GM18502 (cell line): ENCODE data around the gene RBM25.
"Not testable (repeated sequence)": the region's sequence is repeated elsewhere in the genome, so short reads cannot be mapped to it uniquely, and the experiment has no call there.

Experiments used
- ATAC-seq: cut with Tn5 transposase; IDR thresholded peaks from one replicate; pipeline ENCODE4 v1.9.1; 2021; ENCODE audit warnings: mild to moderate bottlenecking; ENCODE audit not compliant: unreplicated experiment, poor library complexity

RBM25 gene

DNA sequence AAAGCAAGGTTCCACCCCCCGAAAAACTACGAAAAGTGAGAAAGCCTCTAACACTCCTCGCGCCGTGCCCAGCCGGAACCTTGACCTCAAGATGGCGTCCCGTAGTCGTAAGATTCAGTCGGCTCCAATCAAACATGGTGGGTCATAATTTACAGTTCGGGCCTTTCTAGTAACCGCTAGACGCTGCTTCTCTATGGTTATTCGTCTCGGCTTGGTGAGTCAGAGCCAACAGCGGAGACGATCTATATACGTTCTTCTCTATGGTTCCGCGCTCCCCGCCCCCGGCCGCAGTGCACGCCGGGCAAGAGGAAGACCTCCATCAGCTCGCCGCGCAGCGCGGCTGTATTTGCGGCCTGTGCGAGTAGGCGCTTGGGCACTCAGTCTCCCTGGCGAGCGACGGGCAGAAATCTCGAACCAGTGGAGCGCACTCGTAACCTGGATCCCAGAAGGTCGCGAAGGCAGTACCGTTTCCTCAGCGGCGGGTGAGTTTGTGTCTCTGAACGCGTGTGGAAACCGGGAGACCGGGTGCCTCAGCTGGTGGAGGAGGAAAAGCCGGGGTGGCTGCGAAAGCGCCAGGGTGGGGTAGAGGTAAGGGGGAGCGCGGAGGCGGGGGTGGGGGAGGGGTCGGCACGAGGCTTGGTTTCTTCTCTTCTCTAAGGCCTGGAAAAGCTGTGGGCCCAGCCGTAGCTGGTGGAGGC lies at the start of gene RBM25:
Gene RBM25, plus strand, starts transcription at position 311 of the 698 bp plus-strand sequence. CDS start 13,108 bp downstream, outside the sequence.
- peak; percentile 93 for ATAC-seq

DNA sequence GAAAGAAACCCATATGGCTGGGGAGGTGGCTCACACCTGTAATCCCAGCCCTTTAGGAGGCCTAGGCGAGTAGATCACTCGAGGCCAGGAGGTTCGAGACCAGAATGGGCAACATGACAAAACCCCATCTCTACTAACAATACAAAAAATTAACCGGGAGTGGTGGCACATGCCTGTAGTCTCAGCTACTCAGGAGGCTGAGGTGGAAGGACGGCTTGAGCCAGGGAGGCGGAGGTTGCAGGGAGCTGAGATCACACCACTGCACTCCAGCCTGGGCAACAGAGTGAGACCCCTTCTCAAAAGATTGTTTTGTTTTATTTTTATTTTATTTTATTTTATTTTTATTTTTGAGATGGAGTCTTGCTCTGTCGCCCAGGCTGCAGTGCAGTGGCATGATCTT lies 47.1 kb upstream of the RBM25 start:
- not testable (repeated sequence) for ATAC-seq

DNA sequence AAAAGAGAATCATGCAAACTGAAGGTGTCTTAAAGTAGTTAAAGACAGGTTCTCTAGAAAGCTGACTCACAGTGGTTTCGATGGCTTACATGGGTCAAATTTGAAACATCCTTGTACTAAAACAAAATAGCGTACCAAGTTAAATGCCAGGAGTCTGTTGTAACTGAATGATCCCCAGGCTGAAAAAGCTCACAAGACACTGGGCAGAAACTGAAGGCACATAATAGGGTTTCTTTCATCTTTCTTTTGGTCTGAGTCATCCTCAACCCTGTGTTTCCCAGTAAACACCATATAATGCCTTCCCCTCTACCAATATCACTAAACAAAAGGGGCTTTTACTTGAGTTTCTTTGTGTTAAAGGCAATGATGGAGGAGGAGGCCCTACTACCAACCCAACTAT lies 44.2 kb upstream of the RBM25 start:
- ATAC-seq = peak; percentile 65

DNA sequence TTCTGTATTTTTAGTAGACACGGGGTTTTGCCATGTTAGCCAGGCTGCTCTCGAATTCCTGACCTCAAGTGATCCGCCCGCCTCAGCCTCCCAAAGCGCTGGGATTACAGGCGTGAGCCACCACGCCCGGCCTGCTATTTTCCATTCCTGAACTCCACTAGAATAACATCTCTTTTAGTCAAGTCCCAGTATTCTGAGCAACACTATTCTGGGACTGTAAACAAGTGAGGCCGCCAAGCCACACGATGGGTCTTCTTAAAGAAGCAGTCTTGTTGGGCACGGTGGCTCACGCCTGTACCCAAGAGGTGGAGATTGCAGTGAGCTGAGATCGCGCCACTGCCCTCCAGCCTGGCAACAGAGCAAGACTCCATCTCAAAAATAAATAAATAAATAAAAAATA lies 42.8 kb upstream of the RBM25 start:
- ATAC-seq = not testable (repeated sequence)

DNA sequence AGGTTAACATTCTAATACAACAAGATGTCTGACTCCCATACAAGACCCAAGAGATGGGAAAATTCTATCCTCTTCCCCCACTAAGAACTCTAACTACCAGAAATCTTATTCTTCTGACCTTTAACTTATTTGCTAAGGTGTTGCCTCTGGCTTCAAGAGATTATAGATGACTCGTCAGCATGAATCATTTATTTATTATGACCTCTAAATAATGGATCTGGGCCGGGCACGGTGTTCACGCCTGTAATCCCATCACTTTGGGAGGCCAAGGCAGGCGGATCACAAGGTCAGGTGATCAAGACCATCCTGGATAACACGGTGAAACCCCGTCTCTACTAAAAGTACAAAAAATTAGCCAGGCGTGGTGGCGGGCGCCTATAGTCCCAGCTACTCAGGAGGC lies 42.3 kb upstream of the RBM25 start:
- ATAC-seq = not testable (repeated sequence)

DNA sequence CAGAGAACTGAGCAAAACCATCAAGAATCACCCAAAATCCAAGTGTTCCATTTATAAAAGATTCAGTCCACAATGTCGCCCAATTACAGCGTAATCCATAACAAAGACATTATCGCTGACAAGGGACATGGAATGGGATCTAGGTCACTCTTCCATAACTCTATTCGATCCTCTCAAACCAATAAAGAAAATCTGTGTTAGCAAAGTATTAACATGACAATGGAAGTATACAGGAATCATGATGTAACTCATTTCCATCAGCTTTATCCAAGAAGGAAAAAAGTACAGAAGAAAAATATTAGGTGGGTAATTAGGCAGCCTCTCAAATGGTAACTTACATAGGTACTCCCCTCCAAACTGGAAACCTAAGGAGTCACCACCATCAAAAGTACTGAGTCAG lies 36.3 kb upstream of the RBM25 start:
- ATAC-seq = no peak

DNA sequence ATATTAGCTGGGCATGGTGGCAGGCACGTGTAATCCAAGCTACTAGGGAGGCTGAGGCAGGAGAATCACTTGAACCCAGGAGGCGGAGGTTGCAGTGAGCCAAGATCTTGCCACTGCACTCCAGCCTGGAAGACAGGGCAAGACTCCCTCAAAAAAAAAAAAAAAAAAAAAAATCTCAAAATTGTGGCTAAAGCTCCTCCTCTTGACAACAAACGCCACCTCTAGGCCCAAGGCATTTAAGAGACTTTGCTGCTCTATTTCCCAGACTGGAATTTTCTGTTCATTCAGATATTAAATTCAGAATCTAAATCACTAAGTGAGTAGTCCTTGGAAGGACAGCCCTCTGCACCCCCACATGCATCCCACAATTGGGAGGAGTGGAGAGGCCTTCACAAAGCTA lies 32.8 kb upstream of the RBM25 start:
- no peak for ATAC-seq

DNA sequence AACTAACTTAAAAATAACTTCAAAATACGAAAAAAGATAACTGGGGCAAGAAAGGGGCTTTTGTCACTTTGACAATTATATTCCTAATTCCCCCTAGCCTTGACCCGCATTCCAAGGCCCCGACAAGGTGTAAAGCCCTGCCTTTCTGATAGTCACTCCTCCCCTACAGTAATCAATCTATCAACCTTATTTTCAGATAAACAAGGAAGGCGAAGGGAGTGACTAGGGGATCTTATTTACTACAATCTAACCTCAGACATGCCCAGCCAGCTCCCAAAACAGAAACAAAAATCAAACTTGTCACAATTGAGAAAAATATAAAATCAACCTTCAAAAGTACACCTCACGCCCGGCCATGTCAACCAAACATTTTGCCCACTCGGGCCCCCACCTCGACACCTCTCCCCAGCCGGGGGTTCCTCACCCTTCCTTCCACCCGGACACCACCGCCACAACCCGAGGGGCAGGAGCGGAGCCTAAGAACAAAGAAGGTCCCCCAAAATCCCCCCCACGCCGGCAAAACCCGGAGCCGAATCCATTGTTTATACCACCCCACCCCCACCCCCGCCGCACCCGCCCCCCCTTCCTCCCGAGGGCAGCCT lies 32.0 kb upstream of the RBM25 start:
- ATAC-seq = no peak

DNA sequence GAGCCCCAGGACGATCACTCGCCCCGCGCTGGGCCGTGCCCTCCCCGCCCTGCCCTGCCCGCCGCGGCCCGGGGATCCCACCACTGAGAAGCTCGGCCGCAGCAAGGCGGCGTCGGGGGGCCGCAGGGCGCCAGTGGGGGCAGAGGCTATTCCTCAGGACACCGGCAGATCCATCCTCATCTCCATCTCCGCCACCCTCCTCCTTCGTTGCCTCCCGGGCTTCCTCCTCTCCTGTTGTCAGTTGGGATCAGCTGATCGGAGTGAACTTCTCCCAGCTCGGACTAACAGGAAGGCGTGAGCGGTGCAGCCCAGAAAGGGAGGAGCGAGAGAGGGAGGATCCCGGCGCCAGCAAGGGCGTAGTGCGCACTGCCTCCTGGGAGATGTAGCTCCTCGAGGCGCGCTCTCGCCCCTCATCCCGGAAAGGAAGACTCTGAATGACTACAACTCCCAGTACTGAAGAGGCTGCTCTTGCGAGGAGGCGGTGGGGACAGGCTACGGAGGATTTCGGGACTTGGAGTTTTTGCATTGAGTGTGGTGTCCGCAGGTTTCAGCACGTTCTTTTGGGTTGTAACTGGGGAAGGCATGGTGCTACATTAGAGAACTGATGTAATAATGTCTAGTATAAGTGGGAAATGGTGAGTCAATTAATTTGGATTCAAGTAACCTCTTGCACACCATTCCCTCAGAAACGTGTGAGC lies 31.3 kb upstream of the RBM25 start, which contains the start of gene ZFYVE1:
Gene ZFYVE1, minus strand, starts transcription at position 262 of the 698 bp plus-strand sequence. CDS start 2,598 bp downstream, outside the sequence.
- peak; percentile 97 for ATAC-seq

DNA sequence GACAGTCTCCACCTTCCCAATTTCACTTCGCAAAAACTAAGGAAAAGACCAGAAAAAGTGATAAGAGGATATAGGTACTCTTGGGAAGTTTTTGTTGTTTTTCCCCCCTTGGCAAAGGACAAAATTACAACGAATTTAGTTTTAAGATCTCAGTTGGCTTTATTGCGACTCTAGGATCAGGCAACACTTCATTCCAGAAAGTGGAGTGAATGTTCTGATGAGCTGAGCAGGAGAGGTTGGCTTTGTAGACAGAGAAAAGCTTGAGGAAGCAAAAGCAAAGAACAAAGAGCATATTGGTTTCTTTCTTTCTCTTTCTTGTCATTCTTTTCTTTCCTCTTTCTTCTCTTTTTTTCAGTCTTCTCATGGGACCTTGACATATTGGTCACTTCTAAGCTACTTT lies 30.8 kb upstream of the RBM25 start:
- ATAC-seq = no peak

DNA sequence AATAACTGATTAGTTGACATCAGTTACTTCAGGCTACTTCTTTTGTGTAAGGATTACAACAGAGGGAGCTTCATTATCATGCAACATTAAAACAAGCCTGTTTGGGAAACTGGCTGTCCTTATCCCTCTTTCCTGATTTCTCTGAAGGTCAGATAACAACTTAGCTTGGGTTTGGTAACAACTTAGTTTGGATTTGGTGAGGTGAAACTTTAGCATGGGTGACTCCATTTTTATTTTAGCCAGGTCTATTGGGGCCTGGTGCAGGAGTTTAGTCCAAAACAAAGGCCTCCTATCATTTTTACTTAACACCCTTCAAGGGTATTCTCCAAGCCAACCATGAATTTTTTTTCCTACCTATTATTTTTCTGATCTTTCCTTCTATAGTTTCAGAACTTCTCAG lies 30.4 kb upstream of the RBM25 start:
- ATAC-seq = no peak

DNA sequence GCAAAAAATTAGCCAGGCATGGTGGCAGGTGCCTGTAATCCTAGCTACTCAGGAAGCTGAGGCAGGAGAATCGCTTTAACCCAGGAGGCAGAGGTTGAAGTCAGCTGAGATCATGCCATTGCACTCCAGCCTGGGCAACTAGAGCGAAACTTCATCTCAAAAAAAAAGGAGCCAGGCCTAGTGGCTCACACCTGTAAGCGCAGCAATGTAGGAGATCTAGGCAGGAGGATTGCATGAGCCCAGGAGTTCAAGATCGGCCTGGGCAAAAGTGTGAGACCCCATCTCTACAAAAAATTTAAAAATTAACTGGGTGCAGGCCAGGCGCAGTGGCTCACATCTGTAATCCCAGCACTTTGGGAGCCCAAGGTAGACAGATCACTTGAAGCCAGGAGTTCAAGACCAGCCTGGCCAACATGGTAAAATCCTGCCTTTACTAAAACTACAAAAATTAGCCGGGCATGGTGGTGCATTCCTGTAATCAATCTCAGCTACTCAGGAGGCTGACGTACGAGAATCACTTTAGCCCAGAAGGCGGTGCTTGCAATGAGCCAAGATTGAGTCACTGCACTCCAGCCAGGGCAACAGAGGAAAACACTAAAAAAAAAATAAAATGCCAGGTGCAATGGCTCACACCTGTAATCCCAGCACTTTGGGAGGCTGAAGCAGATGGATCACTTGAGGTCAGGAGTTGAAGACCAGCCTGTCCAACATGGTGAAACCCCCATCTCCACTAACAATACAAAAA lies 21.5 kb upstream of the RBM25 start:
- not testable (repeated sequence) for ATAC-seq

DNA sequence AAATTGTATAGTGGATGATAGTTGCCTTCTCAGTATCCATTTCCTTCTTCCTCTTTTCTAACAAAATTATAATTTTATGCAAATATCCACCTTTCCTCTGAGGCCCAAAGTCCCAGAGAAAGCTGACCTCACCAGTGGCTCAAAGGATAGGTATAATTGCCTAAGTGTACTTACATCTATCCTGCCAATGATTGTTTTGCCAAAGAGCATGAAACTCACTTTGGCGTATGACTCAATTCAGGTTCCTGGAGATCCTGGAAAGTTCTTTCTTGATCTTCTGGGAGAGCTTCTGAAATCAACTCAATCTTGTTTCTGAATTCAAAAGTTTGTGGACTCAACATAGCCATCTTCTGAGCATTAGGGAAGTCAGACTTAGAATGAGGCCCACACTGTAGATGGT lies 10.5 kb upstream of the RBM25 start:
- no peak for ATAC-seq

DNA sequence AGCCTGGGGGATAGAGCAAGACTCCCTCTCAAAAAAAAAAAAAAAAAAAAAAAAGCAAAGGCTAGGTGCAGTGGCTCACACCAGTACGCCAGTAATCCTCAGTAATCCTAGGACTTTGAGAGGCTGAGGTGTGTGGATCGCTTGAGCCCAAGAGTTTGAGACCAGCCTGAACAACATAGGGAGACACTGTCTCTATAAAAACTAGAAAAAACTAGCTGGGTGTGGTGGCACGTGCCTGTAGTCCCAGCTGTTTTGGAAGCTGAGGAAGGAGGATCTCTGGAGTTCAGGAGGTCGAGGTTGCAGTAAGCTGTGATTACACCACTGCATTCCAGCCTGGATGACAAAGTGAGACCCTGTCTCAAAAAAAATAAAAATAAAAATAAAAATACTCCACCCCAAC lies 8.9 kb upstream of the RBM25 start:
- no peak for ATAC-seq

DNA sequence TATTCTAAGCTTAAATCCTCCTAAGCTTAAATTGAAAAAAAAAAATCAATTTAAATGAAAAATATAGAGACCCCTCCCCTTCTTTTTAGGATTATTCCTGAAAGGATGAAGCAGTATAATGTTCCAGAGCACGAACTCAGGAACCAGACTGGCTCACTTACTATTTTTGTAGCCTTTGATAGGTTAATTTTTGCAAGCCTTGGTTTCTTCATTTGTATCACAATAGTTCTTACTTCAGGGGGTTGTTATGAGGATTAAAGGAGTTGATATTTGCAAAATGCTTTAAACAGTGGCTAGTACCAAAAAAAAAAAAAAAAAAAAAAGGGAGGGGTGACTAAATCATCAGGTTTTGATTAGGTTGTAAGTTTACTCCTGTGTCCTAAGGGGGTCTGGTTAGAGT lies 3.1 kb upstream of the RBM25 start:
- no peak for ATAC-seq

DNA sequence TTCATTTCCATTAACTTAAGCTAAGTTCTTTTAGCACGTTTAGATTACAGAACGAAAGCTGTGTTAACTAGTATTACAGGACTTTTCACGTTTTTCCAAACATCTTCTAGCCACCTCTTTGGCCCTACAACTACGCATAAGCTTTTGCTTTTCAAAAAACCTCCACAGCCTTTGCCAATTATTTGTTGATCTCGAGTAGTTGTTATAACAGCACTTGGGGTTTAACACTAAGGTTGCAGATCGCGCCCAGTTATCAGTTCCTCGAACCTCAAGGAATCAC lies 450 bp upstream of the RBM25 start:
- ATAC-seq = no peak

DNA sequence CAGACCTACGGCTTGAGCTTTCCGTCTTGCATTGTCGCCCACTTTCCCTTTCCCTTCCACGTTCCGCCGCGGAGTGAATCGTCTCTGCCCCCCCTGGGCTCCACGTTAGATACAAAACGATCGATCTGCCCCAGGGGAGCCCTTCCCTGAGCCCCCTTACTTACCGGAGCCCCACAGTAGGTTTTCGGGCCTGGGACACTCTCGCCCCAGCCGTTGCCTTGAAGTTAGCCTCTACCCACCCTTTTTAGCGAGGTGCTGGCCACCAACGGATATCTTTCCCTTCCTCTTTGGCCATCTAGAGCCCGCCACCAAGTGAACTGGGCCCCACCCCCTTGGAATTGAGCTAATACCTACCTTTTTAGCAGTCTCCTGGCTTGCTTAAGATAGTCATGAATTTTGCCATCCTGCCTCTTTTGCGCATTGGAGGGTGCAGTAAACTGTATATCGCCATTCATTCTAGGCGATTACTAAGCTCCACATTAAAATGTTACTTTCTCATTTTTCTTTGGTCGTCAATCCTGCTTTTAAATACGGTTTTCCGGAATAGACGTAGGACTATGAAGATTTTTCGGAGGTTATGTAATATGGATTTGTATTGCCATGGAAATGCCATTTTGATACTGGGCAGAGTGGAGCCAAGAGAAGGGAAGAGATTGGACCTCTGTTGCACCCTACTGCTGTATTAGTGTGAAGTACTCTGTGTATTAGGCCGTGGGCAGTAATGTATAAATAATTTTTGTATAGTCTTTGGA lies 764 bp downstream of the RBM25 start:
- ATAC-seq = peak; percentile 11

DNA sequence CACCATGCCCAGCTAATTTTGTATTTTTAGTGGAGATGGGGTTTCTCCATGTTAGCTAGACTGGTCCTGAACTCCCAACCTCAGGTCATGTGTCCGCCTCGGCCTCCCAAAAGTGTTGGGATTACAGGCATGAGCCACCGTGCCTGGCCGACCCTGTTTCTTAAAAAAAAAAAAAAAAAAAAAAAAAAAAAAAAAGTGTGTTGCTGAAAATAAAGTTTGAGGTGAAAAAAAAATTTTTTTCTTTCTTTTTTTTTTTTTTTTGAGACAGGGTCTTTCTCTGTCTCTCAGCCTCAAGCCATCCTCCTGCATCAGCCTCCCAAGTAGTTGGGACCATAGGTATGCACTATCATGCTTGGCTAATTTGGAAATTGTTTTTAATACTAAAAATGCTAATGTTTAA lies 11.3 kb downstream of the RBM25 start:
- ATAC-seq = no peak

DNA sequence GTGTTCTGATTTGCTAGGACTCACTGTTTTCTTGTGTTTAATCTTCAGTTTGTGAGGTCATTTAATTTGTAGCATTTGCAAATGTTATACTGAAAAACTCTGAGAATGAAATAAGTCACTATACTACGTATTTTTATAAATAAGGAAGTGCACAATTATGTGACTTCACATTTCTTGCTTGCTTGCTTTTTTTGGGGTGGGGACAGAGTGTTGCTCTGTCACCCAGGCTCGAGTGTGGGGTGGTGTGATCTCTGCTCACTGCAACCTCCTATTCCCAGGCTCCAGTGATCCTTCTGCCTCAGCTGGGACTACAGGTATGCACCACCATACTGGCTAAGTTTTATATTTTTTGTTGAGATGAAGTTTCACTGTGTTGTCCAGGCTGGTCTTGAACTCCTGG lies 32.7 kb downstream of the RBM25 start:
- ATAC-seq = no peak

DNA sequence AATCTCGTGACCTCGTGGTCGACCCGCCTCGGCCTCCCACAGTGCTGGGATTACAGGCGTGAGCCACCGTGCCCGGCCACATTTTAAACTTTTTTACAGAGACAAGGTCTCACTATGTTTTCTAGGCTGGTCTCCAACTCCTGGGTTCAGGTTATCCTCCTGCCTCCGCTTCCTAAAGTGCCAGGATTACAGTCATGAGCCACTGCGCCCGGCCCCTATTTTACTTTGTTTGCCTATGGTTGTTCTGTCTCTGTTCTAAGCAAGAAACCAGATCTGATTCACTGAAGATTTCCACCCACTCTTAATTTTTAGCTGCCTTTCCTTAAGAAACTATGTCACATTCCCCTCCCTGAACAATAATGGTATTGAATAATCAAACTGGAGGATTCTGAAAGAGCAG lies 39.1 kb downstream of the RBM25 start:
- ATAC-seq = no peak
